H1 (cell line): ENCODE measurements around the gene GABRA4.

ENCODE experiments used
- ATF2 ChIP-seq: IDR thresholded peaks from 2 replicates; pipeline ENCODE4 v1.6.1; 2012; ENCODE audit warnings: low read length, inconsistent platforms
- CTCF ChIP-seq, 3 experiments: IDR thresholded peaks; 1 replicate in 2 of 3; 2 replicates in 1 of 3; pipeline versions ENCODE4 v1.5.1 to v1.6.1; 2011; ENCODE audit warnings: low read length in 3 of 3, mild to moderate bottlenecking in 3 of 3, inconsistent platforms in 2 of 3, low read depth in 1 of 3, moderate library complexity in 1 of 3; ENCODE audit not compliant: insufficient read depth in 1 of 3; ENCODE audit errors: control extremely low read depth in 1 of 3
- EZH2 ChIP-seq: fragments of 200-600 bp; sonication (generic); IDR thresholded peaks from 2 replicates; pipeline ENCODE4 v1.7.1; 2012; ENCODE audit warnings: low read depth, mild to moderate bottlenecking, moderate library complexity, low read length, inconsistent platforms; ENCODE audit not compliant: severe bottlenecking
- MAX ChIP-seq: IDR thresholded peaks from 2 replicates; pipeline ENCODE4 v1.6.1; 2012; ENCODE audit warnings: inconsistent platforms
- SIN3A ChIP-seq, 2 experiments: IDR thresholded peaks in 1 of 2; conservative IDR thresholded peaks in 1 of 2; 2 replicates each; pipeline ENCODE4 v1.6.1; 2011 to 2012; ENCODE audit warnings: low read length in 2 of 2, improper control_type of control experiment in 1 of 2, low read depth in 1 of 2, mild to moderate bottlenecking in 1 of 2
- SIX5 ChIP-seq: IDR thresholded peaks from 2 replicates; pipeline ENCODE4 v1.6.1; 2011; ENCODE audit warnings: mild to moderate bottlenecking, low read depth, low read length

- no peak for TF ChIP-seq CTCF (IDR thresholded peaks at IDR 0.05; ENCODE audit: control extremely low read depth in 1 of 3, insufficient read depth in 1 of 3, low read depth in 1 of 3, low read length in 3 of 3)
- no peak for TF ChIP-seq SIN3A (conservative IDR thresholded peaks at IDR 0.05 in 1 of 2, IDR thresholded peaks at IDR 0.05 in 1 of 2; ENCODE audit: low read depth in 1 of 2, low read length in 2 of 2)
- no peak for TF ChIP-seq ATF2
- no peak for TF ChIP-seq EZH2
- no peak for TF ChIP-seq MAX
- no peak for TF ChIP-seq SIX5
These were observed 46.4 kb downstream of the GABRA4 start for GRCh38 chr4:46946919-46947536.
